CD4-positive, alpha-beta T cell (primary cell): ENCODE data around the gene MFAP1. TPM values are rescaled to one million over a fixed set of nuclear protein-coding genes. Genes with fewer than 3 reads are reported as not detected.
"Not testable (repeated sequence)": the region's sequence is repeated elsewhere in the genome, so short reads cannot be mapped to it uniquely, and the experiment has no call there.

Experiments
- ATAC-seq: fragments of 200-7000 bp; cut with Tn5 transposase; one replicate; pipeline ENCODE4 v1.10.0; 2022; ENCODE audit warnings: mild to moderate bottlenecking; ENCODE audit not compliant: poor library complexity
- CTCF ChIA-PET: fragments of 350-600 bp; sonication (Branson Sonifier 250); formaldehyde crosslinking; loops from one replicate; lab custom pipeline; 2021; ENCODE audit warnings: antibody characterized with exemption, inconsistent platforms; lab: Charles Lee
- POLR2A ChIA-PET: fragments of 350-600 bp; sonication (Branson Sonifier 250); formaldehyde crosslinking; loops from one replicate; lab custom pipeline; 2021; ENCODE audit warnings: antibody characterized with exemption, inconsistent platforms; lab: Charles Lee
- DNase-seq, 14 experiments: peaks; one replicate each; pipeline ENCODE4 v3.0.0-alpha.2; 2013 to 2020; ENCODE audit warnings: mixed read lengths in 2 of 14
- H3K27ac ChIP-seq, 2 donors: one replicate each; pipeline versions ENCODE4 v1.5.1 to v1.7.0; 2013; ENCODE audit warnings: low read length in 2 of 2, low read depth in 1 of 2, mild to moderate bottlenecking in 1 of 2
- H3K27me3 ChIP-seq, 2 experiments: 1 replicate in 1 of 2; 2 replicates in 1 of 2; pipeline versions ENCODE4 v1.6.1 to v1.7.0; 2013; ENCODE audit warnings: low read length in 2 of 2, control low read depth in 1 of 2, mild to moderate bottlenecking in 1 of 2, moderate library complexity in 1 of 2; ENCODE audit not compliant: insufficient read depth in 2 of 2, control insufficient read depth in 1 of 2
- H3K36me3 ChIP-seq: one replicate; pipeline ENCODE4 v1.6.1; 2013; ENCODE audit warnings: low read length, control low read depth; ENCODE audit not compliant: insufficient read depth
- H3K4me1 ChIP-seq: one replicate; pipeline ENCODE4 v1.6.1; 2013; ENCODE audit warnings: low read length, control low read depth; ENCODE audit not compliant: insufficient read depth
- H3K4me3 ChIP-seq: one replicate; pipeline ENCODE4 v1.5.1; 2013; ENCODE audit warnings: mild to moderate bottlenecking, low read length, moderate library complexity
- H3K9me3 ChIP-seq, 2 experiments: 1 replicate in 1 of 2; 2 replicates in 1 of 2; pipeline versions ENCODE4 v1.6.1 to v1.7.0; 2013; ENCODE audit warnings: low read length in 2 of 2, mild to moderate bottlenecking in 2 of 2, control low read depth in 1 of 2, moderate library complexity in 1 of 2; ENCODE audit not compliant: control insufficient read depth in 1 of 2, insufficient read depth in 1 of 2
- H3K27ac Mint-ChIP-seq: one replicate; pipeline ENCODE4 v1.8.0; 2020; ENCODE audit warnings: mixed read lengths
- H3K27me3 Mint-ChIP-seq: one replicate; pipeline ENCODE4 v1.8.0; 2021; ENCODE audit warnings: mixed read lengths
- H3K36me3 Mint-ChIP-seq: one replicate; pipeline ENCODE4 v1.8.0; 2021; ENCODE audit warnings: low read depth, mixed read lengths
- H3K4me1 Mint-ChIP-seq: one replicate; pipeline ENCODE4 v1.8.0; 2021; ENCODE audit warnings: low read depth, mixed read lengths
- H3K4me3 Mint-ChIP-seq: one replicate; pipeline ENCODE4 v1.8.0; 2020; ENCODE audit warnings: mild to moderate bottlenecking, mixed read lengths
- H3K9me3 Mint-ChIP-seq: one replicate; pipeline ENCODE4 v1.8.0; 2020; ENCODE audit warnings: mixed read lengths
- CTCF ChIP-seq: fragments of 200-600 bp; IDR thresholded peaks from one replicate; pipeline ENCODE4 v1.8.0; 2022; ENCODE audit warnings: antibody characterized with exemption, mild to moderate bottlenecking
- intact Hi-C, 2 experiments: fragments of 100-400 bp; cut with DNase I in 1 of 2; cut with micrococcal nuclease in 1 of 2; formaldehyde crosslinking; loops; one replicate each; pipeline versions ENCODE4 v1.15.1 to v1.9.0; 2023 to 2025; cut with DNase I, micrococcal nuclease
- total RNA-seq, 174 experiments: library from RNA in 2 of 174; stranded (reverse) in 2 of 174; gene quantifications; one replicate each; pipeline ENCODE4 v1.2.3 and lab custom pipeline; 2021 to 2026

Gene MFAP1
- total RNA-seq, 2 experiments from 2014 or later, result 9.4 to 10.6 TPM

GRCh38 chr15:43808435-43808950, 16.0 kb downstream of the MFAP1 start:
- peaks cover 81% of the 10 kb centered on the region for H3K36me3 Mint-ChIP-seq
- H3K4me1 Mint-ChIP-seq, result peaks cover 4% of the 10 kb centered on the region
- Histone ChIP-seq H3K4me1 (no peaks in the 10 kb centered on the region), H3K27me3 (no peaks in the 10 kb centered on the region), H3K27ac (no peak overlapping the region), H3K36me3 (peaks cover 81% of the 10 kb centered on the region), H3K4me3 (no peak overlapping the region), H3K9me3 (no peaks in the 10 kb centered on the region)
- TF ChIP-seq CTCF, result no peak
- ATAC-seq (no peak), DNase-seq (no peak)
- intact Hi-C loops, result no loop called here
- no peak overlapping the region for H3K27ac Mint-ChIP-seq
- POLR2A ChIA-PET, result interaction anchor here (1.1 kb wide), 1 partner anchor 16 kb away, joined by 4 read pairs; the partner anchor contains the start of gene MFAP1
- H3K9me3 Mint-ChIP-seq, result no peaks in the 10 kb centered on the region
- no peak overlapping the region for H3K4me3 Mint-ChIP-seq
- CTCF ChIA-PET, result interaction anchor here (1.6 kb wide), 1 partner anchor 16 kb away, joined by 4 read pairs; the partner anchor contains the start of gene SERF2
- H3K27me3 Mint-ChIP-seq, result no peaks in the 10 kb centered on the region

DNA sequence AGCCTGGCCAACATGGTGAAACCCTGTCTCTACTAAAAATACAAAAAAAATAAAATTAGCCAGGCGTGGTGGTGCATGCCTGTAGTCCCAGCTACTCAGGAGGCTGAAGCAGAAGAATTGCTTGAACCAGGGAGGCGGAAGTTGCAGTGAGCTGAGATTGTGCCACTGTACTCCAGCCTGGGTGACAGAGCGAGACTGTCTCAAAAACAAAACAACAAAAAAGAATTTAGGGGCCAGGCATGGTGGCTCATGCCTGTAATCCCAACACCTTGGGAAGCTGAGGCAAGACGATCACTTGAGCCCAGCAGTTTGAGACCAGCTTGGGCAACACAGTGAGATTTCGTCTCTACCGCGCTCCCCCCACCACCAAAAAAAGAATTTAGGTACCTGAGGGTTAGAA, 21.8 kb downstream of the MFAP1 start:
- Histone ChIP-seq H3K4me1 (peaks cover 26% of the 10 kb centered on the region), H3K36me3 (peaks cover 53% of the 10 kb centered on the region)
- ATAC-seq, H3K27ac Mint-ChIP-seq, intact Hi-C loops, H3K27me3 Mint-ChIP-seq, H3K27me3 ChIP-seq, H3K27ac ChIP-seq, DNase-seq, H3K9me3 ChIP-seq, H3K9me3 Mint-ChIP-seq, H3K4me3 ChIP-seq: not testable (repeated sequence)
- ChIA-PET POLR2A (interaction anchor here (1.0 to 1.6 kb wide), 2 partner anchors 10 to 26 kb away, joined by 3 to 4 read pairs; partner anchors contain the start of genes ELL3 and SERF2), CTCF (interaction anchor here (0.9 kb wide), 1 partner anchor 22 kb away, joined by 3 read pairs; the partner anchor contains the start of gene MFAP1)
- H3K4me3 Mint-ChIP-seq, result peak overlapping the region; percentile 30
- peaks cover 46% of the 10 kb centered on the region for H3K4me1 Mint-ChIP-seq
- H3K36me3 Mint-ChIP-seq, result peaks cover 82% of the 10 kb centered on the region

DNA sequence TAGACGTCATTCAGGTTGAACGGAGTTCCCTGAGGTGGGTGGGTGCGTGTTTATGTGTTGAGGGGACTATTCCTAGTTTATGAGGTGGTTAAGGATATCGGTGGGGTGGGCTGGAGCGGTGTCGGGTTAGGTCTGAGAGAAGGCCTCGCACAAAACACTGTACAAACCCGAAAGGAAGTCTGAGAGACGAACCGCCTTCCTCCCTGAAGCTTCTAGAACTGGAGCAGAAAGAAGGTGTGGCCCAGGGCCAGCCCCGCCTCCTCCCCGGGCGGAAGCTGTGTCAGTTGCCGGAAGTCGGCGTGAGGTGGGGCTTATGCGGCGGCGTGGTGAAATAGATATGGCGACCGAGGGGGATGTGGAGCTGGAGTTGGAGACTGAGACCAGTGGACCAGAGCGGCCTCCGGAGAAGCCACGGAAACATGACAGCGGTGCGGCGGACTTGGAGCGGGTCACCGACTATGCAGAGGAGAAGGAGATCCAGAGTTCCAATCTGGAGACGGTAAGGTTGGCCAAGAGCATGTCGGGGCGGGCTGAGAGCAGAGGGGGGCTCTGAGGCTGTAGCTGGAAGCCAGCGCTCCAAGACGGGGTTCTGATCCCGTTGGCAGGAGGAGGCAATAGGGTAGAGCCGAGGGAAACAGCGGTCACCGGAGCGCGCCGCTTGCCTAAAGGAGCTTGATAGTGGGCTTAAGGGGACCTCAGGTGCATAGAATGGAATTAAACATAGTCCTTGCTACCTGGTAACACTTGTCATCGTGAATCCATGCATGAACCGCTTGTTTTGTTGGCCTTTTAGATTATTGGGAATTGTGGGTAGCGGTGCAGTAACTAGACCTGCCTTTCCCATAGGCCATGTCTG, 24.0 kb downstream of the MFAP1 start, which contains the start of gene HYPK:
TSS of gene HYPK (plus strand) at position 314 of the 856 bp plus-strand sequence. CDS start at position 338, 24 bp downstream.
- H3K4me3 ChIP-seq, result peak within 1 kb of the TSS; percentile 82
- peak within 1 kb of the TSS; percentile 79 to 92 for H3K27ac ChIP-seq
- CTCF ChIA-PET, result interaction anchor here (0.9 to 1.5 kb wide), 2 partner anchors 9 to 23 kb away, joined by 5 read pairs; partner anchors contain the start of gene ELL3
- intact Hi-C loops, result loop anchor here (1.0 to 2.0 kb wide), 4 partner anchors 8 to 24 kb away; partner anchors contain the start of genes ELL3 (in 1 of the 2), MFAP1 (in 1 of the 2) and SERF2 (in 1 of the 2)
- H3K9me3 ChIP-seq, result no peaks in the 10 kb centered on the region
- peaks cover 28% of the 10 kb centered on the region for H3K4me1 ChIP-seq
- ATAC-seq (peak; percentile 98), DNase-seq (peak; percentile 85 to 96 (median 92))
- H3K27me3 ChIP-seq, result no peaks in the 10 kb centered on the region
- Mint-ChIP-seq H3K9me3 (no peaks in the 10 kb centered on the region), H3K27ac (peak within 1 kb of the TSS; percentile 90), H3K4me3 (peak within 1 kb of the TSS; percentile 94), H3K4me1 (peaks cover 59% of the 10 kb centered on the region), H3K27me3 (no peaks in the 10 kb centered on the region), H3K36me3 (peaks cover 82% of the 10 kb centered on the region)
- POLR2A ChIA-PET, result interaction anchor here (0.7 to 6.8 kb wide), 18 partner anchors 9 to 928 kb away, joined by 3 to 74 read pairs (median 4); partner anchors contain the start of genes ELL3, GOLM2, MFAP1 and PDIA3
- TF ChIP-seq CTCF, result no peak
- H3K36me3 ChIP-seq, result peaks cover 50% of the 10 kb centered on the region
